ENCODE data around the gene IL27RA. TPM values are rescaled to one million over a fixed set of nuclear protein-coding genes. Genes with fewer than 3 reads are reported as not detected.

IL27RA gene
- total RNA-seq, 1 experiment from 2014 or later: 13.6 TPM

DNA sequence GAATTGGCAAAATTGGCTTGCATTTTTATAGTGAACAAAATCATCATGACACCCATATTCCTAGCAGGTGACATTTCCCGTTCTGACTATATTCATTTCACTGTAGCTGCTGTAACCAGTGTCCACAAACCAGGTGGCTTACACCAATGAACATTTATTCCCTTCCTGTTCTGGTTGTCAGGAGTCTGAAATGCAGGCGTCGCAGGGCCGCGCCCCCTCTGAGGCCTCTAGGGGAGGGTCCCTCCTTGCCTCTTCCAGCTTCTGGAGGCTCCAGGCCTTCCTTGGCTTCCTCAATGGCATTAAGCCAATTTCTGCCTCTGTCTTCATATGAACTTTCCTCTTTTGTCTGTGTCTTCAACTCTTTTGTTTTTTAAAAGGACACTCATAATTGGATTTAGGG is 10.1 kb upstream of the IL27RA start:
- Mint-ChIP-seq H3K27ac (peak overlapping the region in 1 of 3 experiments; percentile 34; a peak in 2 of 7 replicates), H3K4me3 (no peak overlapping the region), H3K27me3 (ENCODE audit: low read depth) (no peaks in the 10 kb centered on the region), H3K4me1 (peaks cover 4 to 8% of the 10 kb centered on the region in 2 experiments), H3K36me3 (ENCODE audit: insufficient read depth in 1 of 3, low read depth in 3 of 3) (no peaks in the 10 kb centered on the region), H3K9me3 (no peaks in the 10 kb centered on the region; a peak in 2 of 5 replicates)
- Histone ChIP-seq H2BK15ac (ENCODE audit: low read depth, low read length) (peak overlapping the region; percentile 89; the same call in 1 of the 2 replicates), H3K9ac (ENCODE audit: extremely low read depth, insufficient read length, low read length) (no peak overlapping the region), H3K79me1 (ENCODE audit: insufficient read depth, low read depth, low read length, poor library complexity, severe bottlenecking) (no peaks in the 10 kb centered on the region), H2BK20ac (ENCODE audit: low read depth, low read length, poor library complexity, severe bottlenecking) (no peak overlapping the region), H4K91ac (ENCODE audit: insufficient read length, low read depth, low read length) (no peak overlapping the region), H3K18ac (ENCODE audit: insufficient read length, low read depth, low read length) (no peak overlapping the region), H3K4me2 (ENCODE audit: insufficient read depth, insufficient read length, low read length) (no peak overlapping the region), H2AK5ac (ENCODE audit: insufficient read length, low read length) (no peak overlapping the region), H3K9me3 (ENCODE audit: control insufficient read depth, low read depth, low read length) (no peaks in the 10 kb centered on the region), H3K23me2 (ENCODE audit: insufficient read length, low read depth, low read length, poor library complexity, severe bottlenecking) (no peaks in the 10 kb centered on the region), H3K23ac (ENCODE audit: insufficient read length, low read depth, low read length) (no peak overlapping the region), H2BK5ac (ENCODE audit: insufficient read length, low read length) (no peak overlapping the region), H4K8ac (replicated peaks; ENCODE audit: insufficient read length, low read depth, low read length) (no peak overlapping the region), H3K4me1 (ENCODE audit: insufficient read depth, low read length) (no peaks in the 10 kb centered on the region), H3K14ac (ENCODE audit: insufficient read depth, low read length) (no peak overlapping the region), H4K20me1 (ENCODE audit: control insufficient read depth, insufficient read depth, insufficient read length) (no peaks in the 10 kb centered on the region), H3K79me2 (ENCODE audit: insufficient read depth, low read length) (no peaks in the 10 kb centered on the region), H3K27ac (ENCODE audit: insufficient read length, low read depth, low read length) (no peak overlapping the region), H3K4ac (ENCODE audit: low read depth, low read length) (no peak overlapping the region), H3T11ph (ENCODE audit: low read length) (no peak overlapping the region), H2BK12ac (ENCODE audit: insufficient read length, low read depth, low read length) (no peak overlapping the region), H3K27me3 (ENCODE audit: insufficient read depth, low read length) (no peaks in the 10 kb centered on the region), H3K56ac (ENCODE audit: insufficient read length, low read depth, low read length) (no peak overlapping the region), H2BK120ac (ENCODE audit: low read depth, low read length, poor library complexity, severe bottlenecking) (no peak overlapping the region), H2AFZ (ENCODE audit: low read length) (no peak overlapping the region), H4K5ac (ENCODE audit: insufficient read length, low read depth, low read length) (no peak overlapping the region)
- no CpG with 5 or more reads among the region's 5 CpGs for WGBS (ENCODE audit: extremely low coverage, insufficient read length, low lambda C conversion rate)
- TF ChIP-seq, protein P1, sequence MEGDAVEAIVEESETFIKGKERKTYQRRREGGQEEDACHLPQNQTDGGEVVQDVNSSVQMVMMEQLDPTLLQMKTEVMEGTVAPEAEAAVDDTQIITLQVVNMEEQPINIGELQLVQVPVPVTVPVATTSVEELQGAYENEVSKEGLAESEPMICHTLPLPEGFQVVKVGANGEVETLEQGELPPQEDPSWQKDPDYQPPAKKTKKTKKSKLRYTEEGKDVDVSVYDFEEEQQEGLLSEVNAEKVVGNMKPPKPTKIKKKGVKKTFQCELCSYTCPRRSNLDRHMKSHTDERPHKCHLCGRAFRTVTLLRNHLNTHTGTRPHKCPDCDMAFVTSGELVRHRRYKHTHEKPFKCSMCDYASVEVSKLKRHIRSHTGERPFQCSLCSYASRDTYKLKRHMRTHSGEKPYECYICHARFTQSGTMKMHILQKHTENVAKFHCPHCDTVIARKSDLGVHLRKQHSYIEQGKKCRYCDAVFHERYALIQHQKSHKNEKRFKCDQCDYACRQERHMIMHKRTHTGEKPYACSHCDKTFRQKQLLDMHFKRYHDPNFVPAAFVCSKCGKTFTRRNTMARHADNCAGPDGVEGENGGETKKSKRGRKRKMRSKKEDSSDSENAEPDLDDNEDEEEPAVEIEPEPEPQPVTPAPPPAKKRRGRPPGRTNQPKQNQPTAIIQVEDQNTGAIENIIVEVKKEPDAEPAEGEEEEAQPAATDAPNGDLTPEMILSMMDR (conservative IDR thresholded peaks at IDR 0.05): no peak
- DNase-seq: peak; percentile 47
